Suppressor macrophage treated with lipopolysaccharide for 4 hours (primary cell): ENCODE data around the gene FBXO40.

ENCODE experiments used
- DNase-seq: peaks from one replicate; pipeline ENCODE4 v3.0.0-alpha.2; 2020

FBXO40 gene

DNA sequence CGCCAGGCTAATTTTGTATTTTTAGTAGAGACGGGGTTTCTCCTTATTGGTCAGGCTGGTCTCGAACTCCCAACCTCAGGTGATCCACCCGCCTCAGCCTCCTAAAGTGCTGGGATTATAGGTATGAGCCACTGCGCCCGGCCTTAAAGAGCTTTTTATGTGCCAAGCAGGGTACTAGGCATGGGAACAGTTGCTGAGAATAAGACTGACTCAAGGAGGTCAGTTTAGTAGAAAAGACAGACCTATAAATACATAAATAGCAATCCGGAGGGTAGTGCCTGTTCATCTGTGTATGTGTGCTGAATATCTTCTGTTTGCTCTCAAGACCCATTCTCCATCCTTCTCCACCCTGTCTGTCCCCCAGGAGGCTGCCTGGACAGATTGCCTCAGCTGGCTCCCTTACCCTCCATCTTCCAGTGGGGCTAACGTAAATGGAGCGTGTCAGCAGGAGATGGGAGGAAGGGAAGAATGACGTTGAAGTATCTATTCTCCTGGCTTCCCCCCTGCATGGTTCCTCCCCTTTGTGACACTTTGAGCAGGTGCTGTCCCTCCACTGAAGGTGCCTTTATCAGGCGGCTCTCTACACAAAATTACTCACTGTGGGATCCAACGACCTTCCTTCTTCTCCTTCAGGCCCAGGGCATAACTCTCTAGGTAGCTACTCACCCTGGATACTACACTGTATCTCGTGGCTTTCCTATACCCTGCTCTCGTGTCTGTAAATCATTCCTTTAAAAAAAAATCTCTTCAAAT is 31.1 kb downstream of the FBXO40 start:
- DNase-seq, result no peak

DNA sequence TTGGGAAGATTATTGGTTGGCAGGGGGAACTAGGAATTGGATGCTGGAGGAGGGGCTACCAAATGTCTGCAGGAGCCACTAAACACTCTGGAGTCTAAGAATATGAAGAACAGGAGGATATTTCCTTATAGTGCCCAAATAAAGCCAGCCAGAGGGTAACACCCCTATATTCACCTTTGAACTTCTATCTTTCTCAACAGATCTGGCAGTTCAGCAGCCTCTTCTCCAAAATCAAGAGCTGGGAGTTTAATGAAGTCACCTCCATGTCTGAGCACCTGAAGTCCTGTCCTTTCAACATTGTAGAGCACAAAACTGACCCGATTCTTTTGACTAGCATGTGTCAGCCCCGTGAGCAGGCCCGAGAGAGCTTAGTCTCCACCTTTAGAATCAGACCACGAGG is 33.3 kb downstream of the FBXO40 start:
- DNase-seq, result no peak

DNA sequence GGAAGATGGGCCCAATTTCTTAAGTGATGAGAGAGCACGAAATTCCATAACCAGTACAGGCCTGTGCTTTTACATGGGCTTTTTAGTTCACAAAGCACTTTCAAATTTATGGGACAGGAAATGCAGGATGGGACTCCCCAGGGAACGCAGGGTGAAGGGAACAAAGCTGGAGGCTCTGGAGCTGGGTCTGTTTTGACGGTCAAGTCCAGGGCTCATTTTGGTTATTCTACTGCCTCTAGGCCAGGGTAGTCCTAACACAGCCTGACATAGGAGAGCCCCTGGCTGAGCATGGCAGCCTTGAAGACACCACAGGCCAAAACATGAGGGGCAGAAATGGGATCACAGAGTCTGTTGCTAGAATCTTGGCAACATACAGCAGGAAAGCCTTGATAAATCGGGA is 34.0 kb downstream of the FBXO40 start:
- DNase-seq, result no peak

DNA sequence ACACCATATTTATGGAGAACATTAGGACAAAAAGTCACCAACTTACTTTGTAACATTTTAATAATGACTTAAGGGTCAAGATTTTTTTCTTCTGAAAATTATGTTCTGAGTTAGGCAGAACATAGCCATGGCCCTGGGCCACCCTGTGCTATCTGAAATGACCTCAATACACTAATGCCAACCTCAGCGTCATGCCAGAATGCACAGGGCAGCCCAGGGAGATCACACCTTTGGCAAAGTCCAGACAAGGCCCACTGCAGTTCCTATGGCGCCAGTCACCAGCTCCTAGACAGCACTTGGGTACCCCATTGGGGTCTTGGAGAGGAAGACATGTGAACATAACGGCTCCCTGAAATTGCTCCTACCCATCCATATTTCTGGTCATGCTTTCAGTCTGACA is 34.4 kb downstream of the FBXO40 start:
- no peak for DNase-seq

DNA sequence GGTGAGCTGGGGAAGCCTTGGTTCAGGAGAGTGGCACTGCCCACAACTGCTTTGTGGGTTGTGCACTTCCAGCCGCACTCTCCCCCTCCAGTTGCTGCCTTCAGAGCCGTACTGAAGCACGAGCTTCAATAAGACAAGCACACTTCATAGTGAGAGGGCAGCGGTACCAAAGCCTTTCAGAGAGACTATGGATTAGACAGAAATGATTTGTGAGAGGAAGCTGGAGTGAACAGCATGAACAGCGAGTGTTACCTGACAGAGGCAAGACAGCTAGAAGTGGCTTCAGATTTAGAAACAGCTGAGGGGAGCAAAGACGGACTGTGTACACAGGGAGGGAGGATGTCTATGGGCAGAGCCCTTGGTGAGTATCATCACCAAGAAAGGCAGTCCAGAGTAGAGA is 36.4 kb downstream of the FBXO40 start:
- DNase-seq, result no peak

DNA sequence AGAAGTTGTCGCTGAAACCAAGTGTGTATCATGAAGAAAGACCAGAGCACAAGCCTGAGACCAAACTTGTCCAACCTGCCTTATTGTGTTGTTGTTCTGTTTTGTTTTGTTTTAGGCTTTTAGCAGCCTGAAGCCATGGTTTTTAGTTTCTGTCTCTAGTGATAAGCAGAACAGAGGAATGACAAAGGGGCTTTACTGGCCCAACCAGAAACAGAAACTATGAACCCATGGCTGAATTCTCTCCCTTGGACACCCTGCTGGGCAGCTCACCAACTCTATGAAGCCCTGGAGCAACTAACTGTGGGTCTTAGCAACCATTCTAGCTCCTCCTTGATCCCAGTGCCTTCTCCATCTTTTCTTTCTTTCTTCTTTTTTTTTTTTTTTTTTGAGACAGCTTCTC is 37.2 kb downstream of the FBXO40 start:
- DNase-seq, result no peak

DNA sequence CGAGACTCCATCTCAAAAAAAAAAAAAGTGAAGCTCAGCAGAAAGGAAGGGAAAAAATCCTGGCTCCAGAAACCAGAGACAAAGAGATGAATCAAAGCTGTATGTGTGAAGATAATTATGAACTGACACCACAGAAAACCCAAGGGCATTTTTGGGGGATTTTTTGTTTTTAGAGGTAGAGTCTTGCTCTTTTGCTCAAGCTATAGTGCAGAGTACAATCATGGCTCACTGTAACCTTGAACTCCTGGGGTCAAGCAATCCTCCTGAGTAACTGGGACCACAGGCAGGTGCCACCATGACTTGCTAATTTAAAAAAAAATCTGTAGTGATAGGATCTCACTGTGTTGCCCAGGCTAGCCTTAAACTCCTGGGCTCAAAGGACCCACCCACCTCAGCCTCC is 44.7 kb downstream of the FBXO40 start:
- no peak for DNase-seq

DNA sequence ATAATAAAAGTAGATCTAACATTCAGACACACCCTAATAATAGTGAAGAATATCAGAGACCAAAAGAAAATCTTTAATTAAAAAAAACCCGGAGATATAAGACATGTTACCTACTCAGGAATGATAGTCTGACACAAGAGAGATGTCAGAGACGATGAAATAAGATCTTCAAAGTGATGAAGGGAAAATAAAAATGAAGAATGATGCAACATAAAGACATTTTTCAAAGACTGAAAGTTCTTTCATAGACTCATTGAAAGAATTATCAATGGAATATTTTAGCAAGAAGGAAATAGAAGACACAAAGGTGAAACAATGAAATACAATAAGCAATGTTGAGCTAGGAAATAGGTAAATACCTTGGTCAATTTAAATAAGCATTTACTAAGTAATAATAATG is 47.9 kb downstream of the FBXO40 start:
- DNase-seq, result no peak

DNA sequence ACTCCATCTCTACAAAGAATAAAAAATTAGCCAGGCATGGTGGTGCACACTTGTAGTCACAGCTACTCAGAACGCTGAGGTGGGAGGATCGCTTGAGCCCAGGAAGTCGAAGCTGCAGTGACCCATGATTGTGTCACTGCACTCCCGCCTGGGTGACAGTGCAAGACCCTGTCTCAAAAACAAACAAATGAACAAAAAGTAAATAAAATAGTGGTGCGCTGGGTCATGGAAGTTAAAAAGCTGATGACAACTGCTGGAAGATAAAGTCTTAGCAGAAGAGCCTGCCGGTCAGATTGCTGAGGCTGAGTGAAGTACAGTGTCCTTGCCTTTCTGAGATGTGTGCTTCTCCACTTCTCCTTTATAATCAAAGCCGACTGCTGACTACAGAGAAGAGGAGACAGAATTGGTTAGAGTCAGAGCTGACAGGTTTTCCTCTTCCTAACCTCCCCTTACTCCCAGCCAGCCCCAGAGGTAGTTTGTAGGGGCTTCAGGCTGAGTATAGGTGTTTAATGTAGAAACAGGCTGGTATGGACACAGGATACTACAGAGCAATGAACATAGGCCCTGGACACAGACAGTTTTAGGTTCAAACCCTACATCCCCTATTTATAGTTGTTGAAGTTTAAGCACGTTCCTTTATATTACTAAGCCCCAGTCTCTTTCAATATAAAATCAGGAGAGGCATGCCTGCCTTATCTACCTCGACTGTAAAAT is 49.6 kb downstream of the FBXO40 start:
- no peak for DNase-seq

DNA sequence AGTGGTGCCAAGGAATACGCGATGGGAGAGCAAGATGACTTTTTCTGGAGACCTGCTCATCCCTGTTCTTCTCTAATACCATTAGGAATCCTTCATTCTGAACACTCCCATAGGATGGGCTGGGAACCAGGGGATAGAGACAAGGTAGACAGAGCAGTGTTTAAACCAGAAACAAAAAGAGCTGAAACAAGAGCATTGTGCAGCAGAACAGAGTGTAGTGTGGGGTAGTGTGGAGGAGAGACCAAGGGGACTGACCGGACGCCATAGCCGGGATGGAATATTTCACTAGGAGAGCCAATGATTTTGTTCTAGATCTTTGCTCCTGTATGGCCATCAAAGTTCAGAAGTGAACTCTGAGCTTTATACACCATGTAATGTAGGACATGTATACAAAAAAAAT is 51.9 kb downstream of the FBXO40 start:
- no peak for DNase-seq

DNA sequence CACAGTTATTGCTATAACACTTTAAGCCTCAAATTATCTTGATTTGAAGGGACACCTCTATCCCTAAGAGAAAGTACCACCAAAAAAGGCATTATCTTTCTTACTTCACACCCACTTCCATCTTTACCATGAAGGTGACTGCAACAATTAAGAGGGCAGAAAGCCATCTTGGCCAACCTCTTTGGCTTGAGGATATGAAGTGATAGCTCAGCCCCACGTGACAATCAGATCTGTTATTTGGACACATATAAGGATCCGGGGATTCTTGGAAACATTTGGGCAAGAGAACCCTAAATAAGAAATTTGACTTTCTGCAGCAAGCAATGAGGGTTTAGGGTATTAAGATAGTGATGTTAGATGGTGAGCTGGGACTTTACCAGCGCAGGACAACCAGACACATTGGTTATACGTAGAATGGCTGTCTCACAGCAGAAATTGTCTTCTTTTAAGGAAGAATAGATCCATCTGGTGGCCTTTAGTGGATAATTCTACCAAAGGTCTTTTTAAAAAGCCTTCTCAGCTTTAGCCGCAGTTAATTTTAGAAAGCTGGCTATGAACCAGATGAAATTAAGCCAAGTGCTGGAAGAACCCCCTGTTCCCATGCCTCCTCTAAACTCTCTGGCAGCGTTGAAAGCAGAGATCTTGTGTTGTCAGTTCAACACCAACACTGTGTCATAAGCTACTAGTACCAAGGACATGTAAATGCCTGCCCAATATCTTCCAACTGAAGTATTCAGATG is 55.2 kb downstream of the FBXO40 start:
- no peak for DNase-seq

DNA sequence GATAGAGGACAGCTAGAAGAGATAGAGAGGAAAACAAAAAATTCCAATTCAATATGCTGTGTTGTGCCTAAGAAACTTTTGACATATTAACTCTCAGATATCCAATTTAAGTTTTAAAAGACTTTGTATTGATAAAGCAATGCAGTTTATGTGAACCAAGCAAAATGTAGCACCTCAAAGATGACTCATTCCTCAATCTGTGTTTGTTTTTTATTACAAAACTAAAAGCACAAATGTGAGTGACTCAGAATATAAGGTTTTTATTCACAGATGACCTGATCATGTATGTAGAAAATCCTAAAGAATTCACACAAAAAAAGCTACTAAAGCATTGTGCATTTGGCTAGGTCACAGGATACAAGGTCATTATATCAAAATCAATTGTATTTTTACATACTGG is 56.5 kb downstream of the FBXO40 start:
- DNase-seq, result no peak

DNA sequence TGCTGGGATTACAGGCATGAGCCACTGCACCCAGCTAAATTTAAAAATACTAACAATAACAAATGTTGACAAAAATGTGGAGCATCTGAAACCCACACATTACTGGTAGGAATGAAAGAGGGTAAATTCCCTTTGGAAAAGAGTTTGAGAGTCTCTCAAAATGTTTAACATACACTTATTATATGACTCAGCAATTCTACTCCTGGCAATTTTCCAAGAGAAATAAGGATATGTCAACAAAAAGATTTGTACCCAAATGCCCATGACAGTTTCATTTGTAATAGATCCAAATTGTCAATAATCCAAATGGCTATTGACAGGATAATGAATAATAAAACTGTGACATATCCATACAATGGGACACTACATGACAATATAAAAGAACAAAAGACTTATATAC is 58.5 kb downstream of the FBXO40 start:
- DNase-seq, result peak; percentile 25

DNA sequence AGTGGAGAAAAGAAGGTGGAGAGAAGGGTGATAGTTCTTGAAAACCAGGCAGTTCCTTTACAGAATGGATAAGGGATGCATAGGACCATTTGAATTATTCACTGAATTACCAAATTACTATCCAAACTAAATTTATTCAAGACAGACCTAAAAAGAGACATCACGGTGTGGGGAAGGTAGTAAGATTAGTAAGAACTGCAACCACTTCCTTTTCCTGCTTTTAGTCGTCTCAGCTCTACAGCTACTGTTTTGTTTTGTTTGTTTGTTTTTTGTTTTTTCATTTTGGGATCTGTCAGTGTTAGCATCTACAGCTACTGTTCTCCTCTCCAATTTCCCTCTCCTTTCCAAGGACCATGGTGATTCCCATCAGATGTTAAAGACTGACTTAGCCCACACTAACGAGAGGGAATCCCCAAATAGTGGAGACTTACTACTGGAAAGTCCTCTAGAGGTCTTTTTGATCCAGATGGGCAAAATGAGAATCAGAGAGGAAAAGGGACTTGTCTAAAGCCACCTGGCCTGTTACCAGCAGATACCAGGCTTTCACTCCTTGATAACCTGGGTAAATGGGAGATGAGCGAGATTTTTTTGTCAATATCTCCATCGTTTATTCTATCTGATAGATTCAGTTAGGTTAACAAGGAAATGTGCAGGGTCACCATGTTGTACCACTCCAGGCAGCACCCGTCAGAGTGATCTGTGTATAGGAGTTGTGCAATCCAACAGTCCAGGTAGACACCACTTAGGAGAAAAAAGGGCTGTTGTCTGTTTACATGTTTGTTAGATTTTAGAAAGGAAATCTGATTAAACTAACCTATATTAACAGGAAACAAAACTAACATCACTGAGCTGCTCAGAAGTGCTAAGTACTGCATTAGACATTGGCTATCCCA is 61.6 kb downstream of the FBXO40 start:
- DNase-seq, result no peak

DNA sequence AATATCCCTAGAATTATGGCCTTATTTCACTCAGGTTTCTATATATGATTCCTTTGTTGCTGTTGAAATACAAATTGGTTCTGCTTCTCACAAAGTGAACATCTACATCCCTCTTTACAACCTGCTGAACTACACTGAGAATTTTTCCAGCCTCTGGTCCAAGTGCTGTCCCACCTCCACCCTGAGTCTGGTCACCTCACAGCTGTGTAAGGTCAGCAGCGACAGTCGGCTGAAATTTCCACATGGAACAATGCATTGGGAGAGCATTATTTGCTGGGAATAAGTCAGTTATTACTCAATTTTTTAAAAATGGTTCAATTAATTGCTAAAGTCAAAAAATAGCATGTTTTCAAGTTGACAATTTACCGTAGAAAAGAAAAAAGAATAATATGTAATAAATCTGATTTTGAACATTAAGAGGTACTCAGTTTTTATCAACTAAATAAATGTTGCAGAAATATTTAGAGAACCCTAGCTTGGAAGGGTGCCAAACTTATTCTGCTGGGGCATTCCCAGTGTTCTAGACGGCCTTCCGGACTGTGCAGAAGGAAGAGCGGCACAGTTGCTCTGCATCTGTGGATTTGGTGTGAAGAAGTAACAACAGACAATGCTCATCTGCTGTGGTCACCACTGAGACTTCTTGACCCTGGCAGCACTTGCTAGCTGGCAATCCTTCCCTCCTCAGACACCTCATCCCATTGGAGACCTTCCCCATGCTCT is 65.7 kb downstream of the FBXO40 start:
- DNase-seq, result no peak

DNA sequence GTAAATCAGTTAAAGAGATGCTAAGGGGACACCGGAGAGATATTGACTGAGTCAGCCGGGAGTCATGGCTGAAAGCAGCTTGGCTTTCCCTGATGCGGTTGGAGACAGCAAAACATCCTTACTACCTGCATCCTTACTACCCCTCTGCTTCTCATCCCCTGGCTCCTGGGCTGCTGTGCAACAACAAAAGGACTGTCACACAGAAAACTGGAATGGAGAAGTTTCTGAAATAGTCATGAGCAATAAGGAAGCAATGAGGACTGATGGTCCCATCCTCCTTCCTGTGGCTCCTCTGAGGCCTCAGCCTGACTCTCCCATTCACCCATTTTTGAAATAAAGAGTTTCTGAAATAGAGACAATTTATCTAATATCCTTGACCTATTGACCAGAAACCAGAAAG is 66.4 kb downstream of the FBXO40 start:
- peak; percentile 29 for DNase-seq

DNA sequence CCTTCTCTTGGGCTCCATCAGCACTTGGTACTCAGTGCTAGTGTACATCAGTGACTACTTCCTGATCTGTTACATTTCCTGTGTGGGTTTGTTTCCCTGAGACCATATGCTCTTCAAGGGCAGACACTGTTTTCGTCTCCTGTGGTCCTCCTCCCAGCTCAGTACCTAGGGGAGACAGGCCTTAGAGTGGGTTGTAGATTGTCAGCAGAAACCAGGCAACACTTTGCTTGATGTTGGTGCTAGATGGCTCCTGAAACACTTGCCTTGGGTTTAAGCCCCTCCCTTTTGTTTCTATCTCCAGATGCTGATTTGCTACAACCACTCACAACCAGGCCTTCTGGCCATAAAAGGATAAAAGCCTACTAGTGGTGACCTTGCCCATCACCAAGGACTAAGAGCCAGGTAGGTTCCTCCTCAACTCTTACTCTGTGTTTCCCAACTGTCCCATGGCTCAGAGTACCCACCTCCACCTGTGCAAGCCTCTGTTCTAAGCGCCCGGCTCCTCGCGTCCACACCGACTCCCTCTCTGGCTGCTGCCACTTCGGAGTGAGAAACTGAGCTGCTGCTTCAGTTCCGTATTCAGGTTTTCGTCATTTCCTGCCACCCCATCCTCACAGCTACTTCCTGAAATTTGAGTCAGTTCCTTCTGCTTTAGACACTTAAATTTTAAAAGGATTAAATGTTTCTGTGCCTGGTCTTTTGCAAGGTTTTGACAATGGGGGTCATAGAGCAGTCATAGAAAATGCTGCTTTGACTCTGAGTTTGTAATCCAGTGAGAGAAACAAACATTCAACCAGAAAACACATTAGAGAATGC is 67.4 kb downstream of the FBXO40 start, which contains the start of gene HCLS1:
Gene HCLS1, minus strand, starts transcription at position 548 of the 816 bp plus-strand sequence. CDS start 2,556 bp downstream, outside the sequence.
- peak; percentile 86 for DNase-seq

DNA sequence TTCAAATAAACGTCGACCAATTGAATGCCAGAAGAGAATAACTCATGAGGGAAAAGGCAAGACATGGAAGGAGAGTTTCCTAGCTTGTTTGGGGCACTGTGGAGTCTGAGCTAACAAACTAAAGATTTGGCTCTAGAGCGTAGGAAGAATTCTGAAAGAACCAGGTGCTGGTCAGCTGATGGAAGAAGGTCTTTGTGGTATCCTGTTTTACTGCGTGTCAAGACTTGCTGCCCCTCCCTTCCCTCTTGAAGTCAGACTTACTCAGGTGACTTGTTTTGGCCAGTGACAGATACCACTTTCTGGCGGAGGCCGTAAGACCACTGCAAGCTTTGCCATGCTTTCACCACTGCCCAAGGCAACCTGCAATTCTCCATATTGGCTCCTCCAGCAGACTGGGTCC is 68.2 kb downstream of the FBXO40 start:
- DNase-seq, result no peak

DNA sequence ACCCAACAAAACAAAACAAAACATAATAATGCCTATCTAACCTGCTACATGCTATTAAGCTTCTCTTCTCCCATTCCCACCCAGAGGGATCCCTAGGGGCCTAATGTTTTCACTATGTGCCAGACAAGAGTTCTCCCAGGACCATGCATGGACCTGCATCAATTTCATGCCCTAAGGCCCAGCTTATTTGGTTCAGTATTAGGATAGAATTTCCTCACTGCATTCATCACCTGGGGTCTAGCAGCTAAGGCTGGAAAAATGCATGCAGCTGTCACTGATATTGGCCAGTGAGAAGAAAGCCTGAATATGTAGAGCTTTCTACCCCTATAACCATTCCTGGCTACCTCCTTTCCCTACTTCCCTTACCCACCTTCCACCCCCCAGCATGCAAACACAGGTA is 69.6 kb downstream of the FBXO40 start:
- no peak for DNase-seq

DNA sequence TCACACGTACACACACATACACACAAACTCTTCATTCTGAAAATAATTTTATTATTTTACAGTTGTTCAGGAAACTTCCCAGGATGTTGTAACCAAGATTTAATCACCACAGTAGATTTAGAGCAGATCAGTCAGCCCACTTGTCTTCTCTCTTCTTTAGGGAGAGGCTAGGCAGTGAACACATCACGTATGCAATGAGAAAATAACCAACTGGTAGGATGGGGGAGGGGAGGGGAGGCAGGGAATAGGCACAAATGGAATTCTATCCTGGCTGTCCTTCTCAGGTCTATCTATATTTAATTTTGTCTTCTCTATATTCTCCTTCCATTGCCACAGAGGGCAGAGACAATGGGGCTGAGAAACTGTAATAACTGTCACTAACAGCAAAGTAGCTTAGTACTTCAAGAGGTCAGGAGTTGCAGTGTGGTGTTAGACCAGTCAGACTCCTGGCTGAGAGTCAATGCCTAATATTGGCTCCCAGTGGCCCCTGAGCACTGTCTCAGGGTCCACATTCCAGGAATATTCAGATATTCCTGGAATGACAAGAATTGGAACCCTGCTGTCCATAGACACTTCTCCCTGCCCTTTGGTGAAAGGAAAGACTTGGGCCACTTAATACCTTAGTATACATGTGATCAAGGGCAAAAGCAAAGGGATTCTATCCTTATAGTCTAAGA is 70.1 kb downstream of the FBXO40 start:
- DNase-seq, result peak; percentile 2

DNA sequence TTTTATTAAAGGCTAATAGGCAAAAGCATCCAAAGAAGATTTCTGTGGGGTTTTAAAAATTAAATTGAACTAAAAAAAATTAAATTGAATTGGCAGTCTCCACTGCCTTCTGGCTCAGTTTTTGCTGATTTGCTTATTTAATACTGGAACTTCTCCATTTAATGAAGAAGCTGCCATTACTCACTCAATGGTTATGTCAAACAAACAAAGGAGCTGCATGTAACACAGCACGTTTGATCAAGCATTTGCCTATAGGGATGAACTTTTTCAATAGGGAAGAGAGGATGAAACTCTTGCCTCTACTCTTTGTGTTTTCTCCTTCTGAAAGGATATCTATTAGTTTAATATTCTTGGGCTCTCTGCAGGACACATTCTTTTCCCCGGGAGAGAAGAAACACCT is 72.3 kb downstream of the FBXO40 start:
- DNase-seq, result peak; percentile 36
